GM19099 (cell line): ENCODE results near the gene DYNC1I1.

ENCODE experiments used
- POLR2A ChIP-seq: IDR thresholded peaks from 3 replicates; pipeline ENCODE4 v1.6.1; 2011; ENCODE audit warnings: low read depth; ENCODE audit not compliant: insufficient read length; ENCODE audit errors: extremely low read depth

The DYNC1I1 gene

GRCh38 chr7:96120445-96121225 is 348.3 kb downstream of the DYNC1I1 start:
- no peak for TF ChIP-seq POLR2A

GRCh38 chr7:96121752-96122151 is 349.4 kb downstream of the DYNC1I1 start:
- TF ChIP-seq POLR2A: no peak

- no peak for TF ChIP-seq POLR2A
These were observed 350.4 kb downstream of the DYNC1I1 start for GRCh38 chr7:96122746-96123145.

- no peak for TF ChIP-seq POLR2A
These were observed 354.0 kb downstream of the DYNC1I1 start for GRCh38 chr7:96126382-96126781.

- no peak for TF ChIP-seq POLR2A
These were observed 355.4 kb downstream of the DYNC1I1 start for GRCh38 chr7:96127746-96128145.

- no peak for TF ChIP-seq POLR2A
These were observed 359.2 kb downstream of the DYNC1I1 start for GRCh38 chr7:96131525-96131924.

- no peak for TF ChIP-seq POLR2A
These were observed 362.9 kb downstream of the DYNC1I1 start for GRCh38 chr7:96135241-96135640.

GRCh38 chr7:96136600-96137239 is 364.4 kb downstream of the DYNC1I1 start:
- TF ChIP-seq POLR2A: no peak

- no peak for TF ChIP-seq POLR2A
These were observed 371.3 kb downstream of the DYNC1I1 start for GRCh38 chr7:96143495-96144259.

- TF ChIP-seq POLR2A: no peak
These were observed 371.8 kb downstream of the DYNC1I1 start for GRCh38 chr7:96144260-96144526.
